ENCODE data around the gene TAS1R1. TPM values are rescaled to one million over a fixed set of nuclear protein-coding genes. Genes with fewer than 3 reads are reported as not detected.

Gene TAS1R1
- total and polyA plus RNA-seq, 10 of the 15 experiments (the other 5 are each of a cell fraction or from before 2014, with no cell fraction given): 0.03 to 0.06 (median 0.04) TPM; not detected in 7

GRCh38 chr1:6628971-6629479 is 73.9 kb downstream of the TAS1R1 start:
- TF ChIP-seq RELA (IDR thresholded peaks at IDR 0.05; ENCODE audit: borderline replicate concordance, partially characterized antibody) (no peak), IKZF1 (conservative IDR thresholded peaks at IDR 0.05) (no peak)
- DNase-seq (ENCODE audit: low read depth, low spot score) (no peak), ATAC-seq (no peak), FAIRE-seq (no peak)
- ChIA-PET SMC1A (ENCODE audit: uncharacterized antibody, unreplicated experiment) (no interaction called here), POLR2A (interaction anchor here (1.0 kb wide), 1 partner anchor 51 kb away, joined by 3 read pairs; no protein-coding TSS in a partner anchor), RAD21 (ENCODE audit: unreplicated experiment) (no interaction called here), CTCF (no interaction called here)
- Histone ChIP-seq H2AFZ (ENCODE audit: control insufficient read depth, low read depth, low read length) (no peak overlapping the region), H3K9ac (ENCODE audit: control insufficient read depth, insufficient read depth, low read length) (no peak overlapping the region), H3K9me3 (replicated peaks; ENCODE audit: control insufficient read depth, insufficient read depth, low read length) (no peaks in the 10 kb centered on the region), H3K79me2 (ENCODE audit: control insufficient read depth, insufficient read depth, low read length) (peaks cover 22% of the 10 kb centered on the region), H4K20me1 (ENCODE audit: control insufficient read depth, insufficient read depth) (no peaks in the 10 kb centered on the region), H3K36me3 (ENCODE audit: control insufficient read depth in 2 of 2, insufficient read depth in 2 of 2, low read length in 1 of 2) (peaks cover 7 to 9% of the 10 kb centered on the region in 2 experiments; a peak in 3 of 4 replicates), H3K27me3 (replicated peaks in 1 of 2; ENCODE audit: control insufficient read depth in 2 of 2, insufficient read depth in 2 of 2, low read length in 1 of 2) (no peaks in the 10 kb centered on the region), H3K4me2 (ENCODE audit: control insufficient read depth, insufficient read depth) (no peak overlapping the region), H3K27ac (ENCODE audit: control insufficient read depth, insufficient read depth) (no peak overlapping the region), H3K4me3 (no peak overlapping the region), H3K4me1 (ENCODE audit: control insufficient read depth, insufficient read depth, low read length) (peaks cover 16% of the 10 kb centered on the region)
- BruUV-seq (replicated peaks): no TSS peak
- WGBS (ENCODE audit: insufficient coverage, insufficient replicate concordance, low lambda C conversion rate, missing lambda C conversion rate): 91% methylated on average over 11 of the region's 12 CpGs
- in situ Hi-C loops (cut with MboI) (no loop called here), intact Hi-C loops (cut with micrococcal nuclease; ENCODE audit: unreplicated experiment) (no loop called here)

Small RNA genes within 50 kb of the gene (small RNA-seq; reads per million reads assigned to genes)
- gene RNU6-731P: not detected

Other genes starting within 250 kb of the TAS1R1 start
Only the 7 nearest of the 12 such genes appear.
- 0.16 TPM in 1 of 2 replicates, not detected in the other for gene TNFRSF25, start 89.1 kb upstream of the TAS1R1 start, total RNA-seq (2014; rRNA removed)
- not detected in 2 replicates for gene TNFRSF25, start 89.1 kb upstream of the TAS1R1 start, total RNA-seq (2014; rRNA removed; fragmentation: Illumina TruSeq; extraction: Trizol)
- 0.46 and 0.58 TPM in 2 replicates for gene TNFRSF25, start 89.1 kb upstream of the TAS1R1 start, total RNA-seq (2021)
- 5.0 and 8.6 TPM in 2 replicates for gene TNFRSF25, start 89.1 kb upstream of the TAS1R1 start, polyA plus RNA-seq (2011; rRNA removed)
- not detected in 2 replicates for gene TNFRSF25, start 89.1 kb upstream of the TAS1R1 start, polyA plus RNA-seq (2014; fragmentation: Illumina TruSeq; extraction: Trizol)
- gene TNFRSF25, start 89.1 kb upstream of the TAS1R1 start, polyA plus RNA-seq (2014; fragmentation: Nextera tagmentation; extraction: Ambion mirVana): not detected
- gene TNFRSF25, start 89.1 kb upstream of the TAS1R1 start, polyA plus RNA-seq (2014; rRNA removed): 0.30 and 1.00 TPM in 2 replicates
- under 1 TPM; 0.23 to 0.29 TPM for gene TNFRSF25, start 89.1 kb upstream of the TAS1R1 start, polyA plus RNA-seq (2016; fragmentation: Nextera tagmentation; extraction: Ambion mirVana)
- gene PLEKHG5, start 63.6 kb upstream of the TAS1R1 start, total RNA-seq (2014; rRNA removed): 0.33 and 0.51 TPM in 2 replicates
- gene PLEKHG5, start 63.6 kb upstream of the TAS1R1 start, total RNA-seq (2014; rRNA removed; fragmentation: Illumina TruSeq; extraction: Trizol): 0.18 TPM in 2 replicates
- 0.69 and 1.1 TPM in 2 replicates for gene PLEKHG5, start 63.6 kb upstream of the TAS1R1 start, total RNA-seq (2021)
- gene PLEKHG5, start 63.6 kb upstream of the TAS1R1 start, polyA plus RNA-seq (2011; rRNA removed): 0.19 and 0.48 TPM in 2 replicates
- gene PLEKHG5, start 63.6 kb upstream of the TAS1R1 start, polyA plus RNA-seq (2014; fragmentation: Illumina TruSeq; extraction: Trizol): 0.13 TPM in 1 of 2 replicates, not detected in the other
- under 1 TPM in 1 of 2 experiments, not detected in 1; 0.04 TPM for gene PLEKHG5, start 63.6 kb upstream of the TAS1R1 start, polyA plus RNA-seq (2014; fragmentation: Nextera tagmentation; extraction: Ambion mirVana)
- 0.69 and 0.79 TPM in 2 replicates for gene PLEKHG5, start 63.6 kb upstream of the TAS1R1 start, polyA plus RNA-seq (2014; rRNA removed)
- gene PLEKHG5, start 63.6 kb upstream of the TAS1R1 start, polyA plus RNA-seq (2016; fragmentation: Nextera tagmentation; extraction: Ambion mirVana): under 1 TPM; 0.12 to 0.13 TPM
- 23.0 and 24.9 TPM in 2 replicates for gene NOL9, start 794 bp upstream of the TAS1R1 start, total RNA-seq (2014; rRNA removed)
- 23.5 and 23.6 TPM in 2 replicates for gene NOL9, start 794 bp upstream of the TAS1R1 start, total RNA-seq (2014; rRNA removed; fragmentation: Illumina TruSeq; extraction: Trizol)
- gene NOL9, start 794 bp upstream of the TAS1R1 start, total RNA-seq (2021): 28.7 and 35.9 TPM in 2 replicates
- gene NOL9, start 794 bp upstream of the TAS1R1 start, polyA plus RNA-seq (2011; rRNA removed): 29.7 and 30.9 TPM in 2 replicates
- 10.9 and 14.0 TPM in 2 replicates for gene NOL9, start 794 bp upstream of the TAS1R1 start, polyA plus RNA-seq (2014; fragmentation: Illumina TruSeq; extraction: Trizol)
- 1 to 10 TPM; 3.9 to 4.3 TPM for gene NOL9, start 794 bp upstream of the TAS1R1 start, polyA plus RNA-seq (2014; fragmentation: Nextera tagmentation; extraction: Ambion mirVana)
- gene NOL9, start 794 bp upstream of the TAS1R1 start, polyA plus RNA-seq (2014; rRNA removed): 17.5 and 23.8 TPM in 2 replicates
- gene NOL9, start 794 bp upstream of the TAS1R1 start, polyA plus RNA-seq (2016; fragmentation: Nextera tagmentation; extraction: Ambion mirVana): 10 to 100 TPM; 22.9 to 24.6 TPM
- gene ZBTB48, start 24.7 kb downstream of the TAS1R1 start, total RNA-seq (2014; rRNA removed): 13.6 and 16.3 TPM in 2 replicates
- 14.5 and 18.8 TPM in 2 replicates for gene ZBTB48, start 24.7 kb downstream of the TAS1R1 start, total RNA-seq (2014; rRNA removed; fragmentation: Illumina TruSeq; extraction: Trizol)
- gene ZBTB48, start 24.7 kb downstream of the TAS1R1 start, total RNA-seq (2021): 23.6 and 27.8 TPM in 2 replicates
- 10.8 and 17.2 TPM in 2 replicates for gene ZBTB48, start 24.7 kb downstream of the TAS1R1 start, polyA plus RNA-seq (2011; rRNA removed)
- 7.6 and 9.9 TPM in 2 replicates for gene ZBTB48, start 24.7 kb downstream of the TAS1R1 start, polyA plus RNA-seq (2014; fragmentation: Illumina TruSeq; extraction: Trizol)
- 1 to 10 TPM in 1 of 2 experiments, under 1 TPM in 1; 1.00 to 3.3 TPM for gene ZBTB48, start 24.7 kb downstream of the TAS1R1 start, polyA plus RNA-seq (2014; fragmentation: Nextera tagmentation; extraction: Ambion mirVana)
- 25.3 and 26.3 TPM in 2 replicates for gene ZBTB48, start 24.7 kb downstream of the TAS1R1 start, polyA plus RNA-seq (2014; rRNA removed)
- 10 to 100 TPM; 16.3 to 18.7 TPM for gene ZBTB48, start 24.7 kb downstream of the TAS1R1 start, polyA plus RNA-seq (2016; fragmentation: Nextera tagmentation; extraction: Ambion mirVana)
- 7.9 and 10.1 TPM in 2 replicates for gene KLHL21, start 47.6 kb downstream of the TAS1R1 start, total RNA-seq (2014; rRNA removed)
- 3.5 and 3.9 TPM in 2 replicates for gene KLHL21, start 47.6 kb downstream of the TAS1R1 start, total RNA-seq (2014; rRNA removed; fragmentation: Illumina TruSeq; extraction: Trizol)
- 11.0 and 12.2 TPM in 2 replicates for gene KLHL21, start 47.6 kb downstream of the TAS1R1 start, total RNA-seq (2021)
- gene KLHL21, start 47.6 kb downstream of the TAS1R1 start, polyA plus RNA-seq (2011; rRNA removed): 1.9 and 2.5 TPM in 2 replicates
- 1.5 and 4.2 TPM in 2 replicates for gene KLHL21, start 47.6 kb downstream of the TAS1R1 start, polyA plus RNA-seq (2014; fragmentation: Illumina TruSeq; extraction: Trizol)
- 1 to 10 TPM in 1 of 2 experiments, under 1 TPM in 1; 0.76 to 1.2 TPM for gene KLHL21, start 47.6 kb downstream of the TAS1R1 start, polyA plus RNA-seq (2014; fragmentation: Nextera tagmentation; extraction: Ambion mirVana)
- gene KLHL21, start 47.6 kb downstream of the TAS1R1 start, polyA plus RNA-seq (2014; rRNA removed): 6.3 and 7.3 TPM in 2 replicates
- gene KLHL21, start 47.6 kb downstream of the TAS1R1 start, polyA plus RNA-seq (2016; fragmentation: Nextera tagmentation; extraction: Ambion mirVana): 1 to 10 TPM; 7.7 to 9.2 TPM
- gene PHF13, start 58.4 kb downstream of the TAS1R1 start, total RNA-seq (2014; rRNA removed): 5.1 and 5.7 TPM in 2 replicates
- gene PHF13, start 58.4 kb downstream of the TAS1R1 start, total RNA-seq (2014; rRNA removed; fragmentation: Illumina TruSeq; extraction: Trizol): 4.4 and 4.6 TPM in 2 replicates
- gene PHF13, start 58.4 kb downstream of the TAS1R1 start, total RNA-seq (2021): 15.4 and 15.6 TPM in 2 replicates
- 4.9 and 5.1 TPM in 2 replicates for gene PHF13, start 58.4 kb downstream of the TAS1R1 start, polyA plus RNA-seq (2011; rRNA removed)
- 6.1 and 8.2 TPM in 2 replicates for gene PHF13, start 58.4 kb downstream of the TAS1R1 start, polyA plus RNA-seq (2014; fragmentation: Illumina TruSeq; extraction: Trizol)
- 1 to 10 TPM in 1 of 2 experiments, under 1 TPM in 1; 0.87 to 1.9 TPM for gene PHF13, start 58.4 kb downstream of the TAS1R1 start, polyA plus RNA-seq (2014; fragmentation: Nextera tagmentation; extraction: Ambion mirVana)
- 6.4 and 8.2 TPM in 2 replicates for gene PHF13, start 58.4 kb downstream of the TAS1R1 start, polyA plus RNA-seq (2014; rRNA removed)
- 1 to 10 TPM; 4.8 to 5.2 TPM for gene PHF13, start 58.4 kb downstream of the TAS1R1 start, polyA plus RNA-seq (2016; fragmentation: Nextera tagmentation; extraction: Ambion mirVana)
- gene THAP3, start 69.6 kb downstream of the TAS1R1 start, total RNA-seq (2014; rRNA removed): 19.5 and 21.5 TPM in 2 replicates
- 9.7 TPM in 2 replicates for gene THAP3, start 69.6 kb downstream of the TAS1R1 start, total RNA-seq (2014; rRNA removed; fragmentation: Illumina TruSeq; extraction: Trizol)
- gene THAP3, start 69.6 kb downstream of the TAS1R1 start, total RNA-seq (2021): 12.0 TPM in 2 replicates
- 6.6 and 11.8 TPM in 2 replicates for gene THAP3, start 69.6 kb downstream of the TAS1R1 start, polyA plus RNA-seq (2011; rRNA removed)
- 0.54 and 8.3 TPM in 2 replicates for gene THAP3, start 69.6 kb downstream of the TAS1R1 start, polyA plus RNA-seq (2014; fragmentation: Illumina TruSeq; extraction: Trizol)
- 1 to 10 TPM; 1.5 to 2.8 TPM for gene THAP3, start 69.6 kb downstream of the TAS1R1 start, polyA plus RNA-seq (2014; fragmentation: Nextera tagmentation; extraction: Ambion mirVana)
- 16.3 and 16.5 TPM in 2 replicates for gene THAP3, start 69.6 kb downstream of the TAS1R1 start, polyA plus RNA-seq (2014; rRNA removed)
- gene THAP3, start 69.6 kb downstream of the TAS1R1 start, polyA plus RNA-seq (2016; fragmentation: Nextera tagmentation; extraction: Ambion mirVana): 10 to 100 TPM; 16.8 to 17.3 TPM

All from GM12878 (cell line).